SK-N-SH (cell line): ENCODE results near the gene CLSTN2. TPM values are rescaled to one million over a fixed set of nuclear protein-coding genes. Genes with fewer than 3 reads are reported as not detected.

ENCODE experiments used
- CTCF ChIA-PET: fragments of 300-600, 350-600 bp; formaldehyde crosslinking; extraction: SDS; loops from one replicate; lab custom pipeline; 2021; lab: Yijun Ruan, JAX
- POLR2A ChIA-PET: fragments of 350-600 bp; sonication (Branson Sonifier 250); formaldehyde crosslinking; extraction: SDS; loops from one replicate; lab custom pipeline; 2020; ENCODE audit warnings: antibody characterized with exemption, inconsistent platforms; lab: Yijun Ruan, JAX
- DNase-seq: peaks from one replicate; pipeline ENCODE4 v3.0.0; 2012
- H2AFZ ChIP-seq: fragments of 200-600 bp; sonication (generic); 2 replicates; pipeline ENCODE4 v1.8.1; 2016; ENCODE audit warnings: antibody characterized with exemption, mild to moderate bottlenecking, low read depth
- H3F3A ChIP-seq: fragments of 200-600 bp; sonication (generic); replicated peaks from 2 replicates; pipeline ENCODE3; 2016; ENCODE audit warnings: antibody characterized with exemption, mild to moderate bottlenecking; ENCODE audit not compliant: insufficient read depth
- H3K27ac ChIP-seq, 2 experiments: fragments of 200-500 bp in 1 of 2; fragments of 200-600 bp in 1 of 2; sonication (Bioruptor generic) in 1 of 2; sonication (generic), shearing (Covaris generic) in 1 of 2; 2 replicates each; pipeline versions ENCODE4 v1.5.1 to v1.6.1; 2014 to 2016; ENCODE audit warnings: low read depth in 2 of 2, inconsistent platforms in 1 of 2, low read length in 1 of 2, mild to moderate bottlenecking in 1 of 2, mixed read lengths in 1 of 2
- H3K27me3 ChIP-seq: fragments of 200-600 bp; sonication (generic), shearing (Covaris generic); 2 replicates; pipeline ENCODE4 v1.6.1; 2016; ENCODE audit warnings: mixed run types; ENCODE audit not compliant: insufficient read depth
- H3K36me3 ChIP-seq, 2 experiments: fragments of 200-500 bp in 1 of 2; fragments of 200-600 bp in 1 of 2; sonication (Bioruptor generic) in 1 of 2; sonication (generic) in 1 of 2; replicated peaks in 1 of 2; 2 replicates each; pipeline versions ENCODE3 to v1.5.1; 2014 to 2016; ENCODE audit warnings: low read length in 1 of 2, mild to moderate bottlenecking in 1 of 2; ENCODE audit not compliant: insufficient read depth in 2 of 2, control insufficient read depth in 1 of 2
- H3K4me1 ChIP-seq, 2 experiments: fragments of 200-500 bp in 1 of 2; fragments of 200-600 bp in 1 of 2; sonication (Bioruptor generic) in 1 of 2; sonication (generic), shearing (Covaris generic) in 1 of 2; 2 replicates each; pipeline versions ENCODE4 v1.5.1 to v1.6.1; 2014 to 2016; ENCODE audit warnings: low read depth in 1 of 2, low read length in 1 of 2, mixed run types in 1 of 2; ENCODE audit not compliant: insufficient read depth in 2 of 2, control insufficient read depth in 1 of 2
- H3K4me2 ChIP-seq: fragments of 200-600 bp; sonication (generic), shearing (Covaris generic); 2 replicates; pipeline ENCODE4 v1.6.1; 2017; ENCODE audit warnings: mixed run types
- H3K4me3 ChIP-seq, 2 experiments: fragments of 200-500 bp in 1 of 2; fragments of 200-600 bp in 1 of 2; sonication (Bioruptor generic) in 1 of 2; sonication (generic), shearing (Covaris generic) in 1 of 2; 2 replicates each; pipeline versions ENCODE4 v1.5.1 to v1.8.1; 2014 to 2016; ENCODE audit warnings: low read depth in 2 of 2, inconsistent platforms in 1 of 2, low read length in 1 of 2, mild to moderate bottlenecking in 1 of 2, mixed read lengths in 1 of 2, moderate library complexity in 1 of 2
- H3K79me2 ChIP-seq: fragments of 200-600 bp; sonication (generic); 2 replicates; pipeline ENCODE4 v1.8.1; 2017; ENCODE audit warnings: mild to moderate bottlenecking; ENCODE audit not compliant: insufficient read depth
- H3K9ac ChIP-seq: fragments of 200-600 bp; sonication (generic); 2 replicates; pipeline ENCODE4 v1.6.1; 2017; ENCODE audit warnings: mixed run types
- H3K9me2 ChIP-seq: fragments of 200-600 bp; sonication (generic); 2 replicates; pipeline ENCODE4 v1.6.1; 2017; ENCODE audit warnings: mixed run types
- H3K9me3 ChIP-seq: fragments of 200-600 bp; sonication (generic); 2 replicates; pipeline ENCODE4 v1.6.1; 2017; ENCODE audit warnings: mixed run types, mild to moderate bottlenecking, moderate library complexity
- H4K20me1 ChIP-seq: fragments of 200-600 bp; sonication (generic); 2 replicates; pipeline ENCODE4 v1.6.1; 2017; ENCODE audit warnings: mild to moderate bottlenecking, mixed run types; ENCODE audit not compliant: insufficient read depth
- CTCF ChIP-seq: fragments of 200-600 bp; sonication (generic); IDR thresholded peaks from 2 replicates; pipeline ENCODE4 v1.6.1; 2017; ENCODE audit warnings: antibody characterized with exemption, mild to moderate bottlenecking, moderate library complexity
- FOXM1 ChIP-seq: IDR thresholded peaks from 2 replicates; pipeline ENCODE4 v1.4.0; 2012; ENCODE audit warnings: low read depth, mild to moderate bottlenecking
- MEF2A ChIP-seq: IDR thresholded peaks from 2 replicates; pipeline ENCODE4 v1.4.0; 2012; ENCODE audit warnings: low read depth, borderline replicate concordance
- RCOR1 ChIP-seq: fragments of 150-350 bp; IDR thresholded peaks from 2 replicates; pipeline ENCODE4 v1.6.1; 2017; ENCODE audit warnings: antibody characterized with exemption, low read length
- REST ChIP-seq: IDR thresholded peaks from 2 replicates; pipeline ENCODE4 v1.6.1; 2012; ENCODE audit warnings: mild to moderate bottlenecking, low read depth, low read length, moderate library complexity
- ZBTB33 ChIP-seq: IDR thresholded peaks from 2 replicates; pipeline ENCODE4 v1.4.0; 2012; ENCODE audit warnings: low read depth, borderline replicate concordance
- WGBS: methylation state at CpG from one replicate; pipeline ENCODE4 v1.1.6; 2017; ENCODE audit warnings: low lambda C conversion rate; 5-methylcytosine and 5-hydroxymethylcytosine counted together
- polyA plus RNA-seq, 3 experiments: library from polyadenylated mRNA; depleted of rRNA; stranded (reverse); fragments of >200 nt; gene quantifications; 2 replicates each; pipeline ENCODE4 v1.2.3, GENCODE V29; 2012

The CLSTN2 gene
- polyA plus RNA-seq, 1 of the 3 experiments (the other 2 are of a cell fraction), result 0.02 TPM

GRCh38 chr3:140370686-140371085 lies 435.7 kb downstream of the CLSTN2 start:
- CTCF ChIA-PET, result interaction anchor here (0.6 kb wide), 1 partner anchor 9 kb away, joined by 4 read pairs; no protein-coding TSS in a partner anchor
- Histone ChIP-seq H3K9me3 (no peaks in the 10 kb centered on the region), H3K36me3 (no peaks in the 10 kb centered on the region), H3K27ac (no peak overlapping the region), H3K79me2 (no peaks in the 10 kb centered on the region), H2AFZ (no peak overlapping the region), H3F3A (no peaks in the 10 kb centered on the region), H3K27me3 (no peaks in the 10 kb centered on the region), H3K4me1 (no peaks in the 10 kb centered on the region; a peak in 1 of 4 replicates), H3K9ac (no peak overlapping the region), H3K4me2 (no peak overlapping the region), H3K9me2 (no peaks in the 10 kb centered on the region), H4K20me1 (no peaks in the 10 kb centered on the region), H3K4me3 (no peak overlapping the region)
- DNase-seq, result no peak
- 9% methylated on average over 2 of the region's 2 CpGs for WGBS
- no peak for TF ChIP-seq CTCF
- TF ChIP-seq MEF2A, result no peak
- no peak for TF ChIP-seq FOXM1
- TF ChIP-seq ZBTB33, result no peak
- TF ChIP-seq REST, result no peak
- TF ChIP-seq RCOR1, result no peak
- POLR2A ChIA-PET, result no interaction called here

GRCh38 chr3:140373234-140373633 lies 438.2 kb downstream of the CLSTN2 start:
- POLR2A ChIA-PET, result no interaction called here
- DNase-seq, result no peak

More at GRCh38 chr3:140373234-140373633, 438.2 kb downstream of the CLSTN2 start:
- Histone ChIP-seq H3K27ac (no peak overlapping the region), H3K4me3 (no peak overlapping the region), H4K20me1 (no peaks in the 10 kb centered on the region), H3K9me3 (no peaks in the 10 kb centered on the region), H3K9me2 (no peaks in the 10 kb centered on the region), H3K4me2 (no peak overlapping the region), H2AFZ (no peak overlapping the region), H3F3A (no peaks in the 10 kb centered on the region), H3K9ac (no peak overlapping the region), H3K36me3 (no peaks in the 10 kb centered on the region), H3K4me1 (no peaks in the 10 kb centered on the region), H3K79me2 (no peaks in the 10 kb centered on the region), H3K27me3 (no peaks in the 10 kb centered on the region)
- 11% methylated on average over 1 of the region's 1 CpG for WGBS
- no peak for TF ChIP-seq RCOR1
- CTCF ChIA-PET, result no interaction called here
